ENCODE measurements around the gene CYB561.

GRCh38 chr17:63423963-63424362, 22.1 kb downstream of the CYB561 start:
- TF ChIP-seq, protein P1, sequence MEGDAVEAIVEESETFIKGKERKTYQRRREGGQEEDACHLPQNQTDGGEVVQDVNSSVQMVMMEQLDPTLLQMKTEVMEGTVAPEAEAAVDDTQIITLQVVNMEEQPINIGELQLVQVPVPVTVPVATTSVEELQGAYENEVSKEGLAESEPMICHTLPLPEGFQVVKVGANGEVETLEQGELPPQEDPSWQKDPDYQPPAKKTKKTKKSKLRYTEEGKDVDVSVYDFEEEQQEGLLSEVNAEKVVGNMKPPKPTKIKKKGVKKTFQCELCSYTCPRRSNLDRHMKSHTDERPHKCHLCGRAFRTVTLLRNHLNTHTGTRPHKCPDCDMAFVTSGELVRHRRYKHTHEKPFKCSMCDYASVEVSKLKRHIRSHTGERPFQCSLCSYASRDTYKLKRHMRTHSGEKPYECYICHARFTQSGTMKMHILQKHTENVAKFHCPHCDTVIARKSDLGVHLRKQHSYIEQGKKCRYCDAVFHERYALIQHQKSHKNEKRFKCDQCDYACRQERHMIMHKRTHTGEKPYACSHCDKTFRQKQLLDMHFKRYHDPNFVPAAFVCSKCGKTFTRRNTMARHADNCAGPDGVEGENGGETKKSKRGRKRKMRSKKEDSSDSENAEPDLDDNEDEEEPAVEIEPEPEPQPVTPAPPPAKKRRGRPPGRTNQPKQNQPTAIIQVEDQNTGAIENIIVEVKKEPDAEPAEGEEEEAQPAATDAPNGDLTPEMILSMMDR (conservative IDR thresholded peaks at IDR 0.05; ENCODE audit: low read length), result no peak
- TF ChIP-seq EZH2phosphoT487 (IDR thresholded peaks at IDR 0.05; ENCODE audit: borderline replicate concordance), result no peak

All from Loucy (cell line).